Activated naive CD8-positive, alpha-beta T cell treated with anti-CD3 and anti-CD28 coated beads for 36 hours (primary cell): ENCODE results near the gene POU2F1. TPM values are rescaled to one million over a fixed set of nuclear protein-coding genes. Genes with fewer than 3 reads are reported as not detected.

Source experiments
- DNase-seq: peaks from one replicate; pipeline ENCODE4 v3.0.0; 2021
- H3K27ac Mint-ChIP-seq: one replicate; pipeline ENCODE4 v1.8.0; 2022; ENCODE audit warnings: mild to moderate bottlenecking, moderate library complexity, mixed read lengths
- H3K27me3 Mint-ChIP-seq: one replicate; pipeline ENCODE4 v1.8.0; 2022; ENCODE audit warnings: mild to moderate bottlenecking, mixed read lengths
- H3K36me3 Mint-ChIP-seq: one replicate; pipeline ENCODE4 v1.8.0; 2021; ENCODE audit warnings: mild to moderate bottlenecking, mixed read lengths
- H3K4me1 Mint-ChIP-seq: one replicate; pipeline ENCODE4 v1.8.0; 2021; ENCODE audit warnings: mixed read lengths
- H3K4me3 Mint-ChIP-seq: one replicate; pipeline ENCODE4 v1.8.0; 2022; ENCODE audit warnings: mild to moderate bottlenecking, moderate library complexity, mixed read lengths
- H3K9me3 Mint-ChIP-seq: one replicate; pipeline ENCODE4 v1.8.0; 2022; ENCODE audit warnings: mixed read lengths
- total RNA-seq, 2 experiments: library from RNA; stranded (reverse); gene quantifications; one replicate each; pipeline ENCODE4 v1.2.3, GENCODE V29; 2021

The POU2F1 gene
- total RNA-seq, 2 experiments from 2014 or later = 13.5 to 17.3 TPM

GRCh38 chr1:167476061-167476460, 255.4 kb downstream of the POU2F1 start:
- H3K9me3 Mint-ChIP-seq = no peaks in the 10 kb centered on the region
- peaks cover 74% of the 10 kb centered on the region for H3K36me3 Mint-ChIP-seq
- peaks cover 83% of the 10 kb centered on the region for H3K4me1 Mint-ChIP-seq
- H3K4me3 Mint-ChIP-seq = no peak overlapping the region
- DNase-seq = no peak
- no peaks in the 10 kb centered on the region for H3K27me3 Mint-ChIP-seq
- peak overlapping the region; percentile 46 for H3K27ac Mint-ChIP-seq

Other genes with a start within 250 kb of the POU2F1 start
- gene ILDR2, start 245.3 kb upstream of the POU2F1 start, total RNA-seq = 1 to 10 TPM; 5.7 to 6.6 TPM
- under 1 TPM in 1 of 2 experiments, not detected in 1; 0.14 TPM for gene MAEL, start 231.6 kb upstream of the POU2F1 start, total RNA-seq
- gene GPA33, start 130.5 kb upstream of the POU2F1 start, total RNA-seq = not detected
- gene STYXL2, start 126.8 kb upstream of the POU2F1 start, total RNA-seq = not detected